GM19463 (cell line): Measurements from ENCODE around the gene ARHGEF4.

Source experiments
- ATAC-seq: cut with Tn5 transposase; IDR thresholded peaks from one replicate; pipeline ENCODE4 v1.9.1; 2021; ENCODE audit warnings: mild to moderate bottlenecking, moderate library complexity; ENCODE audit not compliant: unreplicated experiment

Gene ARHGEF4

GRCh38 chr2:130849896-130850787 is 13.4 kb downstream of the ARHGEF4 start:
- ATAC-seq = no peak

DNA sequence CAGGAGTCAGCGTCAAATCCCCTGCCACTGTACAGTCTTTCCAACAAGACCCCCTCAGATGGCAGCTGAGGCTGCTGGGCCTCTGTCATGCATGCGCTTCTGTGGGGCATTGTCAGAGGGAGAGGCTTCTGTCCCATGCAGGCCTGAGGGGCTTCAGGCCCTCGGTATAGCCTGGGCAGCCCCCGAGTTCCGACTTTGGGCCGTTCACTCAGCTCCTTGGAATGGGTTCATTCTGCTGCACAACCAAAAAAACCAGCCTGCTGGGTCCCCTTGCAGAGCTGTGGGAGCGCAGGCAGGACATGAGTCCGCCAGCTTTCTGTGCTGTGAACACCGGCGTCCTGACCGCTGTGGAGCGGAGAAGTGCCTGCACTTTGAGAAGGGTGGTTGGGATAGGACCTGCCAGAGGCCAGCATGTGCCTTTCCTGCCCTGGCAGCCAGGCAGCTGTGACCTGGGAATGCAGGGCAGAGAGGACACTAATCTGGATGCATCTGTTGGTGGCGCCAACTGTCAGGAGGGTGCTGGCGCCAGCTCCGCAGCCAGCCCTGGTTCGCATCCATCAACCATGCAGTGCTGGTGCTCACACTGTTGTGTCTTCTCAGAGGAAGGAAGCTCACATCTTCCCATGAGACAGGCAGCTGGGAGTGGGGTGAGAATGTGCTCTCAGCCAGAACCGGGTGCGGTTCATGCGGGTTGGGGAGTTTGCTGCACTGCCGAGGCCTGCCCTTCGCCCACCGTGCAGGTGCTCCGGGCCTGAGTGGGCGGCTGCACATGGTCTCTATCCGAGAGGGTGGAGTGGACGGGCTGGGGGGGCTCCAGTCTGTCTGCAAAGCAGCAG is 14.3 kb downstream of the ARHGEF4 start:
- no peak for ATAC-seq

DNA sequence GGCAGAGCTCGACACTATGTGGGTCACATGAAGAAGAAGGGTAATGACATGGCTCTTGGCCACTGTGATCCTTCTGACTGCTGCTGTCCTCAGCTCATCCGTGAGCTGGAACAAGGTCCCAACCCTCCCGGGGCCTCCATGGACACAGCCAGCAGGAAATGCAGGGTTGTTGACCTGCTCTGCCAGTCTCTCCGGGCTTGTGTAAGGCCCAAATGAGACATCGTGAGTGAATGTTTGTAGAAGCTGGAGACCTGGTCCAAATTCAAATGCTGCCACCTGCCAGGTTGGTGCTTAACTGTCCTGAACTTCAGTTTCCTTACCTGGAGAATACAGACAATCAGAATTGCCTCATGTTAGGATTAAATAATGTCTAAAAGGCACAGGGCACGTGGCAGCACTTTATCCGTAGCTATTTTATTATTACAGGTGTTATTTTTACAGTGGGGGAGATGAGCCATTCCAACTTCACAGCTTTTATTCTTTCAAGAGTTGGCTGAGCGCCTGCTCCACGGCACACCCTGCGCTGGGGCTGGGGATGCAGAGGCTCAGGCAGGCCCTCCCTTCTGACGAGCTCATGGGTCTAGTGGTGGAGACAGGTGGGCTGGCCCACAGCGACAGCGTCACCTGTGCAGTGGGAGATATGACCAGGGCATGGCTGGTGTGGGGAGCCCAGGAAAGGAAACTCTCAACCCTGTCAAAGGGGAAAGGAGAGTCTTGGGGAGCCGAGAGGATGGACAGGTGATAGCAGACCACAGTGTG is 15.1 kb downstream of the ARHGEF4 start:
- no peak for ATAC-seq

GRCh38 chr2:130852521-130853115 is 15.9 kb downstream of the ARHGEF4 start:
- ATAC-seq = no peak

DNA sequence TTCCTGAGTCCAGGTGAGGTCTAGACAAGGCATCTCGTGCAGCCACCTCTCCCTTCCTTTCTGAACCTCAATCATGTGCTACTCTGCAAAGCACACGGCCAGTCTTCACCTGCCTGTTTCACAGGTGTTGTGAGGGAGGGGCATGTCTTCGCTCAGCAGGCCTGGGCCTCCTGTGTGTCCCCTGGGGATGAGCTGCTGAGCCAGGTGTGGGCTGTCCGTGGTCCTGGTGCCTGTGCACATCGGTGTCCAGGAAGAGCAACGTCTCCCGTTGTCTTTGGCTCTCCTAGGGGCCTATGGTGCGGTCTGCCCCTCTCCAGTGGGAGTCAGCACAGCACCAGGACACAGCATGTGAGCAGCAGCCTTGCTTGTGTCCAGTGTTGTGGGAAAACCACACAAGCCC is 16.7 kb downstream of the ARHGEF4 start:
- ATAC-seq = no peak

DNA sequence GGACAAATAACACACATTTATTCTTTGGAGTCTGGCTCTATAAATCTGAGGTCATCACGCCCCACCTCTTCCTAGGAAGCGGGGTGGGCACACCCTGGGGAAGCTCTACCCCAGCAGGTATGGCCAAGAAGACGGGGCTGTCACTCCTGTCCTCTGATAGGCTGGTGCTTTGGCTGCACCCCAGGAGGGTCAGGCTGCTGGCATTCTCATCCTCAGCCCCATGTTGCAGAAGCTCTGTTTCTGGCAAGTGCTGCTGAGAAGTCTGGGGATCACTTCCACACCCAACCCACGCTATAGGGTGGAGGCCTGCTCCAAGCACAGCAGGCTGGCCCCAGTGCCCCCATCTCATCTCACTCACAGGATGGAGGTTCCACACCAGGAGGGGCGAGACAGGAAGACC is 17.6 kb downstream of the ARHGEF4 start:
- no peak for ATAC-seq

GRCh38 chr2:130864830-130865800 is 28.4 kb downstream of the ARHGEF4 start:
- ATAC-seq = no peak

- ATAC-seq = no peak
Measured at GRCh38 chr2:130869441-130870160, 32.9 kb downstream of the ARHGEF4 start.

GRCh38 chr2:130870161-130870485 is 33.4 kb downstream of the ARHGEF4 start:
- ATAC-seq = no peak

DNA sequence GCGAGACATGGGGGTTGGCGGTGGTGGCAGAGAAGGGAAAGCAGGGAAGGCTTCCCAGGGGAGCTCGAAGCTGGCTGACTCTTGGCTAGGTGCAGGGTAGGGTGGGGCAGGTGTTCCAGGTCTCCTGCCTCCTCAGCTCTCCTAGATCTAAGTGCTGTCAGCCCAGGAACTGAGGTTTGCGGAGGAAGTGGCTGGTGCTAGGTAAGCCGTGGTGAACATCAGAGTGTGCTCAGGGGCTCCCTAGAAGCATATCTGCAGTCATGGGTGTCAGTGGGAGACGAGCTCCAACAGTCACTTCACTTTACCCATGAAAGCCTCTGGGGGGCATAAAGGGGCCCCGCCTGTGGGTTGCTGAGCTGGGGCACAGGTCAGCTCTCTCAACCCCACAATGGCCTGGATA is 34.1 kb downstream of the ARHGEF4 start:
- no peak for ATAC-seq

DNA sequence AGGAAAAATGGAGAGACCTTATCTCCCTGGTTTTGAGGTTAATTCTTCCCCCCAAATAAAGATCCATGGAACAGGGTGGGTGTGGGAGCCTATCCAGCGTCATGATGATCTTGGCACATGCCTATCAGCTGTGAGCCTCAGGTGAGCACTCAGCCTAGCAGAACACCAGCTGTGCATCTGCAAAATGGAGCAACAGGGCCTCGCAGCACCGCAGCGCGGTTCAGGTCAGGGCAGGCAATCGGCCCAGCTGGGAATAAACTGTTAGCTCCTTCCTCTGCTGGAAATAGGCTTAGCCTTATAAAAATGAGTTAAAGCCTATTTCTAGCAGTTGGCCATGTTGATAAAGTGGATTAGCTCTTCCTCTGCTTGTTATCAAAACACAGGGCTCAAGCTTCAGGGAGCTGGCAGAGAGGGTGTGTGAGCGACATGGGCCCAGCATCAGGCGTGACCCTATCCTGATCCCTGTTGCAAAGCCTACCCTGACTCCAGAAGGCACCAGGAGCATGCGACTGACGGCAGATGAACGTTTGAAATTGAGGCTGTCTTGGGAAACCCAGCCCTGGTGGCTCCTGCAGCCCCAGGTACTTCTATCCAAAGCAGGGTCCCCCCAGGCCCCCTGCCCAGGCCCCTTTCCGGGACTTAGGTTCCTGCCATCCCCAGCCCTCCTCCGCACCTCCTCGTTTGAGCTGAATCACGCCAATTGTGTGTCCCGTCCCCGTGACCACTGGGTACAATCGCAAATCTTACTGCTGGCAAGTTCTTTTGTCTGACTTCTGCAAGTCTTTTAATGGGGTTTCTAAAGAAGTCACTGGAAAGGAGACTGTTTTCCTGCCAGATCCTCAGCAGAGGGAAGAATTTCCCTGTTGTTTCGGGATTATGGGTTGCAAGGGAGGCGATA is 35.4 kb downstream of the ARHGEF4 start:
- ATAC-seq = no peak

GRCh38 chr2:130872741-130873125 is 36.0 kb downstream of the ARHGEF4 start:
- ATAC-seq = no peak

- peak; percentile 96 for ATAC-seq
Measured at GRCh38 chr2:130873700-130874346, 37.1 kb downstream of the ARHGEF4 start.

- no peak for ATAC-seq
Measured at GRCh38 chr2:130874512-130874911, 37.8 kb downstream of the ARHGEF4 start.

GRCh38 chr2:130875935-130876334 is 39.2 kb downstream of the ARHGEF4 start:
- ATAC-seq = no peak

DNA sequence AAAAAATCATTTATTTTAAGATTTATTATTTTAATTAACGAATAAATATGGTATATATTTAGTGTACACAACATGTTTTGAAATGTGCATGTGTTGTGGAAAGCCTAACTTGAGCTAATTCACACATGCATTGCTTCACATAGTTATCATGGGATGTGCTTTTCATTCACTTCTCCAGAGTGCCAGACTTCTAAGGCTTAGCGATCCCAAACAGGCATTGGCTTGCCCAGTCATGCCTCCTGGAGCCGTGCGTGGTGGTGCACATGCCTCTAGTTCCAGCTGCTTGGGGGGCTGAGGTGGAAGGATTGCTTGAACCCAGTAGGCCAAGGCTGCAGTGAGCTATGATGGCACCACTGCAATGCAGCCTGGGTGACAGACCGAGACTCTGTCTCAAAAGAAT is 40.5 kb downstream of the ARHGEF4 start:
- ATAC-seq = no peak

DNA sequence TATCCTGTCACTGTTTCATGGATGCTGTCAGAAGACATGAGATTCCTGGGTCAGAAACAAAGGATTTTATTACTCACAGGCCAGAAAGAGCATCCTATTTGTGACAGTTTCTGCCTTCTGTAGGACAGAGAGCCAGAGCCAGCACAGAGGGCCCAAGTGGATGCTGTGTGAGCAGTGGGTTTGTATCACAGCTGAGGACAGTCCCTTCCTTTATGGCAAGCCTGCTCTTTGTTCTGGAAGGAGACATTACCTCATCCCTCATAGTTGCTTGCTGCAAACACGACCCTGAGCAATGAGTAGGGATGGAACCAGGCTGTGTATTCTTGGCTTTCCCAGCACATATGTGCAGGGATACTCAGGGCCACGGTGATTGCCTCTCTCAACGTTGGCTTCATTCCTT is 41.6 kb downstream of the ARHGEF4 start:
- ATAC-seq = no peak

DNA sequence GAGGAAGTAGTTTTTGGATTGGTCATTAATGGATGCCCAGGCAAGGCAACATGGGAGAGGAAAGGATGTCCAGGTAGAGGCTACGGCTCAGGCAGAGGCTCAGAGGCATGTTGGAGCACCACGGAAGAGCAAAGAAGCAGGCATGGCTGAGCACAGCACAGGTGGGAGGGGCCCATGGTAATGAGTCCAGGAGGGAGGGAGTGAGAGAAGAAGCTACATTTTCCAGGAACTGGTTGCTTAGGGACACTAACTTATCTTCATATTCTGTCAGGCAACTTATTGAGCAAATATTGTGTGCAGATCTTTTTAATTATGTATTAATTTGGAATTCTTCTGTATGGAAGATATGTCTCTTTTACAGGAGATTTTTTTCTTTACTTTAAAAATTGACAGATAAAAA is 42.2 kb downstream of the ARHGEF4 start:
- no peak for ATAC-seq
